ENCODE measurements around the gene PIEZO2. TPM values are rescaled to one million over a fixed set of nuclear protein-coding genes. Genes with fewer than 3 reads are reported as not detected.

PIEZO2 gene
- total RNA-seq, 1 donor from 2014 or later = 5.3 TPM

GRCh38 chr18:10833656-10834055 is 315.7 kb downstream of the PIEZO2 start:
- Mint-ChIP-seq H3K4me3 (ENCODE audit: unreplicated experiment) (no peak overlapping the region), H3K36me3 (ENCODE audit: low read depth, unreplicated experiment) (peaks cover 6% of the 10 kb centered on the region), H3K27ac (ENCODE audit: unreplicated experiment) (no peak overlapping the region), H3K4me1 (ENCODE audit: low read depth, unreplicated experiment) (peaks cover 3% of the 10 kb centered on the region), H3K9me3 (ENCODE audit: unreplicated experiment) (peaks cover 2% of the 10 kb centered on the region), H3K27me3 (ENCODE audit: low read depth, unreplicated experiment) (no peaks in the 10 kb centered on the region)
- H3K4me3 ChIP-seq (ENCODE audit: insufficient read depth, low read depth, low read length) = no peak overlapping the region
- no peaks in the 10 kb centered on the region for H3K4me1 ChIP-seq (ENCODE audit: insufficient read depth, low read length)
- no peak overlapping the region for H3K4me2 ChIP-seq (ENCODE audit: low read length)
- H4K20me1 ChIP-seq (ENCODE audit: insufficient read depth, low read length) = no peaks in the 10 kb centered on the region
- H3K36me3 ChIP-seq (ENCODE audit: insufficient read depth, low read length) = no peaks in the 10 kb centered on the region
- no peaks in the 10 kb centered on the region for H3K9me3 ChIP-seq (ENCODE audit: insufficient read depth, low read depth, low read length)
- H3K27me3 ChIP-seq (ENCODE audit: insufficient read depth, low read length) = no peaks in the 10 kb centered on the region
- no peak overlapping the region for H2AFZ ChIP-seq (ENCODE audit: low read depth, low read length)
- DNase-seq (ENCODE audit: low read depth) = no peak
- H3K79me2 ChIP-seq (ENCODE audit: insufficient read depth, low read length) = no peaks in the 10 kb centered on the region
- FAIRE-seq = no peak
- no peak overlapping the region for H3K9ac ChIP-seq (ENCODE audit: low read length)
- no peak overlapping the region for H3K27ac ChIP-seq (ENCODE audit: low read depth, low read length)
- no peak for TF ChIP-seq EZH2 (IDR thresholded peaks at IDR 0.05; ENCODE audit: insufficient read depth, low read length)
- TF ChIP-seq, protein P1, sequence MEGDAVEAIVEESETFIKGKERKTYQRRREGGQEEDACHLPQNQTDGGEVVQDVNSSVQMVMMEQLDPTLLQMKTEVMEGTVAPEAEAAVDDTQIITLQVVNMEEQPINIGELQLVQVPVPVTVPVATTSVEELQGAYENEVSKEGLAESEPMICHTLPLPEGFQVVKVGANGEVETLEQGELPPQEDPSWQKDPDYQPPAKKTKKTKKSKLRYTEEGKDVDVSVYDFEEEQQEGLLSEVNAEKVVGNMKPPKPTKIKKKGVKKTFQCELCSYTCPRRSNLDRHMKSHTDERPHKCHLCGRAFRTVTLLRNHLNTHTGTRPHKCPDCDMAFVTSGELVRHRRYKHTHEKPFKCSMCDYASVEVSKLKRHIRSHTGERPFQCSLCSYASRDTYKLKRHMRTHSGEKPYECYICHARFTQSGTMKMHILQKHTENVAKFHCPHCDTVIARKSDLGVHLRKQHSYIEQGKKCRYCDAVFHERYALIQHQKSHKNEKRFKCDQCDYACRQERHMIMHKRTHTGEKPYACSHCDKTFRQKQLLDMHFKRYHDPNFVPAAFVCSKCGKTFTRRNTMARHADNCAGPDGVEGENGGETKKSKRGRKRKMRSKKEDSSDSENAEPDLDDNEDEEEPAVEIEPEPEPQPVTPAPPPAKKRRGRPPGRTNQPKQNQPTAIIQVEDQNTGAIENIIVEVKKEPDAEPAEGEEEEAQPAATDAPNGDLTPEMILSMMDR (IDR thresholded peaks at IDR 0.05; ENCODE audit: insufficient read depth, low read depth, low read length) = no peak

- no peaks in the 10 kb centered on the region for H3K79me2 ChIP-seq (ENCODE audit: insufficient read depth, low read length)
- H3K27ac Mint-ChIP-seq (ENCODE audit: unreplicated experiment) = no peak overlapping the region
- no peaks in the 10 kb centered on the region for H3K36me3 Mint-ChIP-seq (ENCODE audit: low read depth, unreplicated experiment)
- DNase-seq (ENCODE audit: low read depth) (no peak), FAIRE-seq (no peak)
- H3K9me3 ChIP-seq (ENCODE audit: insufficient read depth, low read depth, low read length) = no peaks in the 10 kb centered on the region
- H3K27me3 Mint-ChIP-seq (ENCODE audit: low read depth, unreplicated experiment) = no peaks in the 10 kb centered on the region
- H3K4me1 Mint-ChIP-seq (ENCODE audit: low read depth, unreplicated experiment) = no peaks in the 10 kb centered on the region
- H3K36me3 ChIP-seq (ENCODE audit: insufficient read depth, low read length) = no peaks in the 10 kb centered on the region
- H4K20me1 ChIP-seq (ENCODE audit: insufficient read depth, low read length) = no peaks in the 10 kb centered on the region
- H3K27ac ChIP-seq (ENCODE audit: low read depth, low read length) = no peak overlapping the region
- H3K4me2 ChIP-seq (ENCODE audit: low read length) = no peak overlapping the region
- H3K4me3 ChIP-seq (ENCODE audit: insufficient read depth, low read depth, low read length) = no peak overlapping the region
- TF ChIP-seq, protein P1 (IDR thresholded peaks at IDR 0.05; ENCODE audit: insufficient read depth, low read depth, low read length) = no peak
- TF ChIP-seq EZH2 (IDR thresholded peaks at IDR 0.05; ENCODE audit: insufficient read depth, low read length) = no peak
- H2AFZ ChIP-seq (ENCODE audit: low read depth, low read length) = no peak overlapping the region
- no peak overlapping the region for H3K9ac ChIP-seq (ENCODE audit: low read length)
- no peak overlapping the region for H3K4me3 Mint-ChIP-seq (ENCODE audit: unreplicated experiment)
- no peaks in the 10 kb centered on the region for H3K27me3 ChIP-seq (ENCODE audit: insufficient read depth, low read length)
- peaks cover 2% of the 10 kb centered on the region for H3K9me3 Mint-ChIP-seq (ENCODE audit: unreplicated experiment)
- H3K4me1 ChIP-seq (ENCODE audit: insufficient read depth, low read length) = no peaks in the 10 kb centered on the region
These were observed 323.0 kb downstream of the PIEZO2 start for GRCh38 chr18:10826400-10826799.

DNA sequence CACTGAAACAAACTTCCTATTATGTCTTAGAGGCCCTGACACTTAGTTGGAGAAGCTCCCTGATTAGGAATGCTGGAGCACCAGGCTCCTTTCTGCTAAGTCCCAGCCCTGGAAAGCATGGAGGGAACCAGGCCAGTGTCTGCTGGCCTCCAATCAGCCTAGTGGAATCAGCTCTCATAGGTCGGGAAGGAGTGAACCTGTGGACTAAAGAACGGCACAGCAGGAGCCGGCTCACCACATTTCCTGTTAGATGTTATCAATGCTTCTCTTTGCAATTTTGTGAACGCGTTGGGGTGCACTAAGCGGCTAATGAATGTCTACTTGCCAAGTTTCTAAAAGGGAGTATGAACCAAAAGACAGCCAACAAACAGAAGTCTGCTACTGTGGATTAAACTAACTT is 326.9 kb downstream of the PIEZO2 start:
- no peak overlapping the region for H3K9ac ChIP-seq (ENCODE audit: low read length)
- H2AFZ ChIP-seq (ENCODE audit: low read depth, low read length) = no peak overlapping the region
- FAIRE-seq (no peak), DNase-seq (ENCODE audit: low read depth) (peak; percentile 2)
- Mint-ChIP-seq H3K27me3 (ENCODE audit: low read depth, unreplicated experiment) (no peaks in the 10 kb centered on the region), H3K4me1 (ENCODE audit: low read depth, unreplicated experiment) (no peaks in the 10 kb centered on the region), H3K4me3 (ENCODE audit: unreplicated experiment) (no peak overlapping the region), H3K9me3 (ENCODE audit: unreplicated experiment) (no peaks in the 10 kb centered on the region), H3K36me3 (ENCODE audit: low read depth, unreplicated experiment) (no peaks in the 10 kb centered on the region), H3K27ac (ENCODE audit: unreplicated experiment) (no peak overlapping the region)
- no peaks in the 10 kb centered on the region for H3K36me3 ChIP-seq (ENCODE audit: insufficient read depth, low read length)
- H4K20me1 ChIP-seq (ENCODE audit: insufficient read depth, low read length) = no peaks in the 10 kb centered on the region
- H3K4me2 ChIP-seq (ENCODE audit: low read length) = no peak overlapping the region
- no peaks in the 10 kb centered on the region for H3K4me1 ChIP-seq (ENCODE audit: insufficient read depth, low read length)
- no peaks in the 10 kb centered on the region for H3K9me3 ChIP-seq (ENCODE audit: insufficient read depth, low read depth, low read length)
- TF ChIP-seq EZH2 (IDR thresholded peaks at IDR 0.05; ENCODE audit: insufficient read depth, low read length) = no peak
- TF ChIP-seq, protein P1 (IDR thresholded peaks at IDR 0.05; ENCODE audit: insufficient read depth, low read depth, low read length) = no peak
- no peak overlapping the region for H3K27ac ChIP-seq (ENCODE audit: low read depth, low read length)
- no peaks in the 10 kb centered on the region for H3K27me3 ChIP-seq (ENCODE audit: insufficient read depth, low read length)
- H3K4me3 ChIP-seq (ENCODE audit: insufficient read depth, low read depth, low read length) = no peak overlapping the region
- H3K79me2 ChIP-seq (ENCODE audit: insufficient read depth, low read length) = no peaks in the 10 kb centered on the region
